ENCODE data around the gene SMTN. TPM values are rescaled to one million over a fixed set of nuclear protein-coding genes. Genes with fewer than 3 reads are reported as not detected.
A peak's percentile ranks its signal among the peaks of the same experiment; 100 is the strongest.

SMTN gene
- total RNA-seq, 2 donors from 2014 or later = 33.1 to 40.2 TPM

GRCh38 chr22:31098632-31099110 is 17.6 kb downstream of the SMTN start:
- Mint-ChIP-seq H3K27ac (no peak overlapping the region), H3K27me3 (ENCODE audit: low read depth) (no peaks in the 10 kb centered on the region), H3K36me3 (ENCODE audit: insufficient read depth in 2 of 2) (peaks cover 0 to 4% of the 10 kb centered on the region in 2 donors), H3K4me3 (no peak overlapping the region), H3K4me1 (ENCODE audit: low read depth) (no peaks in the 10 kb centered on the region), H3K9me3 (no peaks in the 10 kb centered on the region)
- ATAC-seq (replicated peaks in 1 of 2) (no peak), DNase-seq (no peak)

DNA sequence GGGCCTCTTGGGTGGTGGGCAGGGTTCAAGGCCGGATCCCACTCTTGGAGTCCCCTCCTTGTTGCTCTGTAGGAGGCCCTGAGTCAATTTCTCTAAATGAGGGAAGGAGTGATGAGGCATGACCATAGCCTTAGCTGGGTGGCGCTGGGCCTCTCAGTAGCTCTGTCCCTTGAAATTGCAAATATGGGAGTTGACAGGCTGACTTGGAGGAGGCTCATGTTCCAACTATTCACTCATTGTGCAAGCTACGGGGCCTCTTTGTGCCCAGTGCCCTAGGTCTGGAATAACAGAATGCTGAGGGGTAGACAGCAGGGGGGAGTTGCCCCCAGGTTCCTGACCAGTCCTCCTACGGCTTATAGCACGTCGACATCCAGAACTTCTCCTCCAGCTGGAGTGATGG is 18.3 kb downstream of the SMTN start:
- ATAC-seq (replicated peaks in 1 of 2) (no peak), DNase-seq (no peak)
- H3K27me3 Mint-ChIP-seq (ENCODE audit: low read depth) = no peaks in the 10 kb centered on the region
- H3K27ac Mint-ChIP-seq = no peak overlapping the region
- no peaks in the 10 kb centered on the region for H3K4me1 Mint-ChIP-seq (ENCODE audit: low read depth)
- no peaks in the 10 kb centered on the region for H3K9me3 Mint-ChIP-seq
- no peak overlapping the region for H3K4me3 Mint-ChIP-seq
- H3K36me3 Mint-ChIP-seq (ENCODE audit: insufficient read depth in 2 of 2) = peaks cover 0 to 4% of the 10 kb centered on the region in 2 donors

DNA sequence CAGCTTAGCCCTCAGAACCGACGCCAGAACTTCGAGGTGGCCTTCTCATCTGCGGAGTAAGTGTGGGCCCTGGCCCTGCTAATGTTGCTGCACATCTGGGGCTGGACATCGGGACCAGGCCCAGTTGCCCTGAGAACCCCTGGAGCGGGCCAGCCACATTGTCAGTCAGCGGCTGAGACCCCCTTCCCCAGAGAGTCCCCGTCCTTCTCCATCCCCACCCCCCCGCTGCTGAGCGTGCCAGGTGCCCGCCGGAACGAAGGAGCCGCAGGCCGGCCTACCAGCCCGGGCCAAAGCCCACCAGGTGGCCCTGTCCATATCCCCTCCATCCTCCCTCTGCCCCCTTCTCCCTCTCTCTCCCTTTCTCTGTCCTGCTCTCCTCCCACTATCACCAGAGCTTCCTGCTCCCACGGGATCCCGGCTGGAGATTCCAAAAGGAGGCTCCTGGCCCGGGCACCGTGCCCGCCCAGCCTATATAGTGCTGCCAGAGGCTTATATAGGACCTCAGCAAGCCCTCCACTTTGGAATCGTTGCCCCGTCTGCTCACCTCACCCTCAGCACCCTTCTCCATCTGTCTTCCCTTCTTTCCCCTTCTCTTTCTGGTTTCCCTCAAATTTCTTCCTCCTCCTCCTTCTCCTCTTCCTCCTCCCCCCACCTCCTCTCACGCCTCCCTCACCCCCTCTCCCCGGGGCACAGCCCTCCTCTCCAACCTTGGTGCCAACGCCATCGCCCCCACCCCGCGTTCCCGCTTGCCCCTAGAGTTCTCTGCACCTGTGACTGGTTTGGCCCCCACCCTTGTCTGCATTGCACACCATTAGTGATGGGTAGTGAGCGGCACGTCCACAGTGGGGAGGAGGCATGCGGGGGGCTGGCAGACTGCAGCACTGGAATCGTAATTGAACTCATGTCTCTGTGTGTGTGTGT is 19.0 kb downstream of the SMTN start:
- Mint-ChIP-seq H3K4me3 (no peak overlapping the region), H3K27ac (no peak overlapping the region), H3K27me3 (ENCODE audit: low read depth) (no peaks in the 10 kb centered on the region), H3K36me3 (ENCODE audit: insufficient read depth in 2 of 2) (peaks cover 0 to 4% of the 10 kb centered on the region in 2 donors), H3K9me3 (no peaks in the 10 kb centered on the region), H3K4me1 (ENCODE audit: low read depth) (no peaks in the 10 kb centered on the region)
- ATAC-seq (replicated peaks in 1 of 2) (no peak), DNase-seq (no peak)

DNA sequence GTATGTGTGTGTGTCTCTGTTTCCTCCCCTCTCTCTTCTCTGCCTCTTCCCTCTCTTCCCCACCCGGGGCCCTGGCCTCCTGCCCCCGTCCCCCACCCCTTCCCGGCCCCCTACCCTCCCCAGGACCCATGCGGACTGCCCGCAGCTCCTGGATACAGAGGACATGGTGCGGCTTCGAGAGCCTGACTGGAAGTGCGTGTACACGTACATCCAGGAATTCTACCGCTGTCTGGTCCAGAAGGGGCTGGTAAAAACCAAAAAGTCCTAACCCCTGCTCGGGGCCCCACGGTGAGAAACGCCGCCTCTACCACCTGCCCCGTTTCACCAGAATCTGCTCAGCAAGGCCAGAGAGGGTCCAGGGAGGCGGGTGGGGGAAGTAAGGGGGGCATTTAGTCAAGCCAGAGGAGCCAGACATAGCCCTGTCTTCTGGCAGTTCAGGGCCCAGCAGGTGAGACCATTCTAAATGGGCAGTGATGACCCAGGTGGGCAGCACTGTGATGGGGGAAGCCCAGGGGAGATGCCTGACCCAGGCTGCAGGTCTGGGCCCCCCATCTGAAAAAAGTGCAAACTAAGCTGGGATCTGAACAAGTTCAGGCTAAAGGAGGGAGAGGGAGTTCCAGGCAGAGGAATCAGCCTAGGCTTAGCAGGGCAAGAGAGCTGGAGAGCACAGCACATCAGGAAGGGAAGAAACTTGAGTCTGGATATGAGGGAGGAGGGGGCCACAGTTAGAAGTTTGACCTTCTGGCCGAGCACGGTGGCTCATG is 19.8 kb downstream of the SMTN start:
- Mint-ChIP-seq H3K4me3 (no peak overlapping the region), H3K27ac (no peak overlapping the region), H3K4me1 (ENCODE audit: low read depth) (peaks cover 1% of the 10 kb centered on the region), H3K9me3 (no peaks in the 10 kb centered on the region), H3K27me3 (ENCODE audit: low read depth) (no peaks in the 10 kb centered on the region), H3K36me3 (ENCODE audit: insufficient read depth in 2 of 2) (peaks cover 0 to 4% of the 10 kb centered on the region in 2 donors)
- ATAC-seq (replicated peaks in 1 of 2) (no peak), DNase-seq (no peak)

DNA sequence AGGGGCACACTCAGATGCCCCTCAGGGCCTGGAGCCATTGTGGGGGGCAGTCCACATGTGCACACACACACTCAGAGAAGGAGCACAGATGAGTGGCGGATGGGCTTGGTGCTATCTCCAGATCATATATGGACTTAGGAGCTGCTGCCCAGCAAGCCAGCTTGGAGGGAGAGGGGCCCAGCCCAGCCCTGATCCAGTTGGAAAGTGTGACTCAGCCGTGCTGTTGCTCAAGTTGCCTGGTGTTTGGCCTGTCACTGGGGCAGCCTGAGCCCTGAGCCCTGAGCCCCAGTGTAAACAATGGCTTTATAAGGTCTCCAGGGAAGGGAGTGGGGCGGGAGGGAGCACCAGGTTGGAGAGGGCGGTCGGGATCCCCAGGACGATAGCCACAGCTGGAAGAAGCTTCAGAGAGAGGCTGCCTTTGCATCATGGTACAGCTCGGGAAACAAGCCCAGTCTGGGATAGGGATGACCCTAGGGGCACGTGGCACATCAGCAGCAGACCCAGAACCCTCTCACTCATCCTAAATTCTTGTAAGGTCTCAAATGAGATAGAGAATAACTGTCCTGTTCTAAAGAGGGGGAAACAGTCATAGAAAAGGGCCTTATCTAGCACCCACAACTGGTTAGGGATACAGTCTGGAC is 21.4 kb downstream of the SMTN start:
- H3K36me3 Mint-ChIP-seq (ENCODE audit: insufficient read depth in 2 of 2) = peaks cover 0 to 4% of the 10 kb centered on the region in 2 donors
- no peak overlapping the region for H3K27ac Mint-ChIP-seq
- DNase-seq (no peak), ATAC-seq (replicated peaks in 1 of 2) (no peak)
- H3K4me1 Mint-ChIP-seq (ENCODE audit: low read depth) = peaks cover 16% of the 10 kb centered on the region
- no peak overlapping the region for H3K4me3 Mint-ChIP-seq
- no peaks in the 10 kb centered on the region for H3K9me3 Mint-ChIP-seq
- H3K27me3 Mint-ChIP-seq (ENCODE audit: low read depth) = no peaks in the 10 kb centered on the region

GRCh38 chr22:31103111-31103510 is 22.0 kb downstream of the SMTN start:
- Mint-ChIP-seq H3K4me3 (no peak overlapping the region), H3K27me3 (ENCODE audit: low read depth) (no peaks in the 10 kb centered on the region), H3K36me3 (ENCODE audit: insufficient read depth in 2 of 2) (peaks cover 0 to 4% of the 10 kb centered on the region in 2 donors), H3K27ac (no peak overlapping the region), H3K9me3 (no peaks in the 10 kb centered on the region), H3K4me1 (ENCODE audit: low read depth) (peaks cover 22% of the 10 kb centered on the region)
- DNase-seq = no peak
- no peak for ATAC-seq (replicated peaks in 1 of 2)

GRCh38 chr22:31103899-31104694 is 23.0 kb downstream of the SMTN start:
- Mint-ChIP-seq H3K27ac (no peak overlapping the region), H3K27me3 (ENCODE audit: low read depth) (no peaks in the 10 kb centered on the region), H3K9me3 (no peaks in the 10 kb centered on the region), H3K4me1 (ENCODE audit: low read depth) (peaks cover 23% of the 10 kb centered on the region), H3K36me3 (ENCODE audit: insufficient read depth in 2 of 2) (peaks cover 0 to 4% of the 10 kb centered on the region in 2 donors), H3K4me3 (no peak overlapping the region)
- DNase-seq = no peak
- no peak for ATAC-seq (replicated peaks in 1 of 2)

DNA sequence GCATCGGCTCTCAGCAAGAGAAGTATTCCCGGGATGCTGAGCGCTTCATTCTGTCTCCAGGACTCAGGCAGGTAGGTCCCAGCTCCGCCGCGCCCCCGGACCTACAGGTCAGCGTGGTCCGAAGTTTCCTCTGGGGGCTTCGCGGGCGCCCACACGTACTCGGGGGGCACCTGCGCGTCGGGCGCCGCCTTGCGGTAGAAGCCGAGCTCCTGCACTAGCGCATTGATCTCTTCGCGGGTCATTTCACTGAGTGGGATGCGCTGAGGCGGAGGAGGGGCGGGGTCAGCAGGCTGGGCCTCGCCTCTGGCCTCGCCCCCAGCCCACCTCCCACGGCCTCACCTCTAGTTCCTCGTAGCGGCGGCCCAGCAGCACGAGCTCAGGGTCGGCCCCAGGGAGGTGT is 23.8 kb downstream of the SMTN start:
- H3K4me3 Mint-ChIP-seq = no peak overlapping the region
- H3K27ac Mint-ChIP-seq = no peak overlapping the region
- ATAC-seq (replicated peaks in 1 of 2) = no peak

DNA sequence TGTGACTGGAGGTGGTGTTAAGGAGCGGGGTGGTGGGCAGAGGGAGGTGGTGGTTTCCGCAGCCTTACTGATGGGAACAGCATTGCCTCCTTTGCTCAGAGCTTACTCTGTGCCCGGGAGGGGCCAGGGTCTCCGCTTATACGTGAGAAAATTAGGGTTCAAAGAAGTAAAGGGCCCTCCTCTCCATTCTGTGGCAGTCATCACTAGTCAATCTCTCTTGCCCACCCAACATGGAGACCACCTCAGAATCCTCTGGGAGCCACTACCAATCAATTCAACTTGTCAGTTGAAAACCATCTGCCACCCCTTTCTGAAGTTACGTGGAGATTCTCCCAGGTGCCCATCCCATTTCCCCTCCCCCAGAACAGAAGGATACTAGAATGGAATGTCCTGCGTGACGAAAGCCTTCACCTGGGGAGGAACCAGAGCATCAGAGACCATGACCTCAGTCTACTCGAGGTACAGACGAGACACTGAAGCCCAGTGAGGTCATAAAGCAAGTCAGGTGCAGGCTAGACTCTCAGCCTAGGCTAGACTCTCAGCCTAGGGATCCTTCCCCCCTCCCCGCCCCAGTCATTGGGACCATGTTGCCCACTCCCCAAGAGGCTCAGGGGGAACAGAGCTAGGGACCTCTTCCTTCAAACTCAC is 24.3 kb downstream of the SMTN start:
- Mint-ChIP-seq H3K4me3 (no peak overlapping the region), H3K27me3 (ENCODE audit: low read depth) (no peaks in the 10 kb centered on the region), H3K27ac (no peak overlapping the region), H3K9me3 (no peaks in the 10 kb centered on the region), H3K36me3 (ENCODE audit: insufficient read depth in 2 of 2) (peaks cover 0 to 4% of the 10 kb centered on the region in 2 donors), H3K4me1 (ENCODE audit: low read depth) (peaks cover 23% of the 10 kb centered on the region)
- DNase-seq (no peak), ATAC-seq (replicated peaks in 1 of 2) (no peak)

More for the DNA sequence above, 23.8 kb downstream of the SMTN start:
- no peak for DNase-seq
- Mint-ChIP-seq H3K4me1 (ENCODE audit: low read depth) (peaks cover 23% of the 10 kb centered on the region), H3K36me3 (ENCODE audit: insufficient read depth in 2 of 2) (peaks cover 0 to 4% of the 10 kb centered on the region in 2 donors), H3K27me3 (ENCODE audit: low read depth) (no peaks in the 10 kb centered on the region), H3K9me3 (no peaks in the 10 kb centered on the region)

- Mint-ChIP-seq H3K27me3 (ENCODE audit: low read depth) (no peaks in the 10 kb centered on the region), H3K4me3 (peak overlapping the region; percentile 95 to 99), H3K4me1 (ENCODE audit: low read depth) (peaks cover 23% of the 10 kb centered on the region), H3K9me3 (no peaks in the 10 kb centered on the region), H3K36me3 (ENCODE audit: insufficient read depth in 2 of 2) (peaks cover 0 to 4% of the 10 kb centered on the region in 2 donors), H3K27ac (no peak overlapping the region)
- ATAC-seq (replicated peaks in 1 of 2) (no peak), DNase-seq (no peak)
These were observed 25.0 kb downstream of the SMTN start for GRCh38 chr22:31106001-31106571.

- peaks cover 0 to 2% of the 10 kb centered on the region in 2 donors for H3K36me3 Mint-ChIP-seq (ENCODE audit: insufficient read depth in 2 of 2)
- H3K4me1 Mint-ChIP-seq (ENCODE audit: low read depth) = peaks cover 23% of the 10 kb centered on the region
- H3K9me3 Mint-ChIP-seq = no peaks in the 10 kb centered on the region
- H3K4me3 Mint-ChIP-seq = peak overlapping the region; percentile 95 to 99
- no peaks in the 10 kb centered on the region for H3K27me3 Mint-ChIP-seq (ENCODE audit: low read depth)
- DNase-seq (no peak), ATAC-seq (replicated peaks in 1 of 2) (no peak)
- H3K27ac Mint-ChIP-seq = peak overlapping the region; percentile 88
These were observed 25.6 kb downstream of the SMTN start for GRCh38 chr22:31106731-31107177.
